ENCODE data around the gene RPLP2.

The RPLP2 gene

DNA sequence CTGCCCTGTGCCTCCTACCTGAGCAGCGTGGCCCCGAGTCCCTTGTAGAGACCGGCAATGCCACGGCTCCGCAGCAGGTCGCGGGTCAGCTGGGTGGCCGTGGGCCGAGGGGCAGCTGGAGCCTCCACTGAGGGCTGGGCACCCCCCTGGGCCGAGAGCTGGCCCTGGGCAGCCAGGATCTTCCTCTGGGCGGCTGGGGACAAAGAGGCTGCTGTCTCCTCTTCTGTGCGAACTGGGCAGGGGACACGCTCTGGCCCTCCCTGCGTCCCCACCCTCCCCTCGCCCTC, 17.3 kb upstream of the RPLP2 start:
- DNase-seq: no peak

DNA sequence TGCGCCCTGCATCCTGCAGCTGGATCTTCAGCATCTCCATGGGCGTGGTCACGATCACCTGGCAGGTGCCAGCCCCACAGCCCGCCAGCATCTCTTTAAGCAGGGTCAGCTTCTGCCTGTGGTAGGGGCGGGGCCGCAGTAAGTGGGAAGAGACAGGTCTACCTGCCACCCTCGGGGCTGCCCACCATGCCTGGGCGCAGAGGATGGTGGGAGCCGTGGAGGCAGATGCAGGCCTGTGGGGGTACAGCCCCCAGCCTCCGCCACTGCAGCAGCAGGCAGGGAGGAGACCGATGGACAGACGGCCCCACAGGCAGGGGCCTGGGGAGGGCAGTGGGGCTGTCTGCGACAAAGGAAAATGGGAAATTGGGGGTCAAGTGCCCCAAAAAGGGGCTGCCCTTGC, 16.9 kb upstream of the RPLP2 start:
- DNase-seq: no peak

DNA sequence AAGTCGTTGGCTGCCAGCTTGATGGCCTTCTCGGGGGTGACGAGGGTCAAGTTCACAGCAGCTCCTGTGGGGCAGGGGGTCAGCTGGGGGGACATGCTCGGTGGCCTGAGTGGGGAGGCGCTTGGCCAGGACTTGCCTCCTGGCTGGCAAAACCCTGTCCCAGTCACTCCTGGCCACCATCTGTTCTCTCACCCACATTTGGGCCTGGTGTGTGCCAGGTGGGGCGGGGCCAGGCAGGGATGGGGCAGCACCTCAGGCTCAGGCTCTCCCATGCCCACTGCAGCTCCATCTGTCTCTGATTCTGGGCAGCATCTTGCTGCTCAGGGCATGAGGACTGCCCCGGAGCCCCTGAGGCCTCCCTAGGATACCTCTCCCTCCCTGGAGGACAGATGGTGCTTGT, 16.2 kb upstream of the RPLP2 start:
- peak; percentile 37 for DNase-seq

DNA sequence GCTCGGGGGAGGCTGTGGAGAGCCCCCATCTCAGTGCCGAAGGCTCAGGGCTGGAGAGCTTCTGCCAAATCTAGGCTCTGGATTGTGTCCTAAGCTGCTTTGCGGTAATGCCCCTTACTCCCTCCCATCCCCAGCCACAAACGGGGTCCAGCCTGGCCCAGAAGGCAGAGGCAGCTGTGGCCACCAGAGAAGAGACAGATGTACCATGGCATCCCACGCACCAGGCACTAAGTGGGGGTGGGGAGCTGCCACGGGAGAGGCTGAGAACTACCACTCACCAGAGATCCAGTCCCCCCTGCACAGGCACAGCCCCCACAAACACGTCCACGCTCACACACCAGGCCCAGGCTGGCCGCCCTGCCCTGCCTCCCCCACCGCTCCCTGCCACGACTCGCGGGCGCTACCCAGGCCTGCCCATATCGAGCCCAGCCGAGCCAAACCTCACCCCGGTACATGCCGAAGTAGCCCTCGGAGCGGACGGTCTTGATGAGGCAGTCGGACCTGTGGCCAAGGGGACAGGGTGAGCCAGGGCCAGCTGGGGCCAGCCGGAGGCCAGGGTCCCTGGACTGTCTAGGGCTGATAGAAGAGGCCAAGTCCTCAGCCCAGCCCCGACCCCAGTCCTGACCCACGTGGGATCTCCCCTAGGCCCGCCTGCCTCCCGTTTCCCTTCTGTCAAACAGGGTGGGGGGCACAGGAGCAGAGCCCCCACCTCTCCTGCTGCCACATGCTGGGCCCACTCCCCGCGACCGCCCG, 15.6 kb upstream of the RPLP2 start:
- no peak for DNase-seq

DNA sequence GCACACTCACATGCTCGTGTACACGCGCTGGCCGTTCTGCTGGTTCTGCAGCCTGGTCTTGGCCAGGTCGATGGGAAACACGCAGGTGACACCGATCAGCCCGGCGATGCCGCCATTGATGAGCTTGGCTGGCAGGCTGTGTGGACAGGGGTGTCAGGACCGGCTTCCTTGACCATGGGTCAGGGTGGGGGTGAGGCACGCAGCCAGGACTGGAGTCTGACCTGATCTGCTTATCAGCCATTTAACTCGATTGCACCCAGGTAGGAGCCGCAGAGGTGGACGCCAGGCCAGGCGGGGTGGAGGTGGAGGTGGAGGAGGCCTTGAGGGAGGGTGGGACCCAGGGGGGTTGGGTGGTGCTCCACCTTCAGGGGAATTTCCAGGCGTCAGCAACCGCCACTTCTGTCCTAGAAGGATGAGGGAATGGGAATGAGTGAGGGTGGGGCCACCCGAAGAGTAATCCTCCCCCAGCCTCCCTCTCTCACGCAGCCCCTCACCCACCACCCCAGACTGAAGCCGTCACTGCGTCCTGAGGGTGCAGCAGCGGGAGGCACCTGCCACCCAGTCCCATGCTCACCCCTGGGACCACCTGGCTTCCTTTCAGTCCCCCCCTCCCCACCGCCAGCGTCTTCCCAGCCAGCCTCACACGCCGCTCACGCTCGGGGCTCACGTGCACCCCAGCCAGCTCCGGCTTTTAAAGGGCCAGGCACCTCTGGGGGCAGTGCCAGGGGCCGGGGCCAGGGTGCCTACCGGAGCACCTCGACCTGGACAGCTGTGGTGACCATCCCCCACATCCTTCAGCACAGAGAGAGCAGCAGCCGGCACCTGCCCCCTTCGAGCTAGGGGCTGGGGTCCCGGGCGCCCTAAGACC, 14.8 kb upstream of the RPLP2 start:
- DNase-seq: peak; percentile 44

DNA sequence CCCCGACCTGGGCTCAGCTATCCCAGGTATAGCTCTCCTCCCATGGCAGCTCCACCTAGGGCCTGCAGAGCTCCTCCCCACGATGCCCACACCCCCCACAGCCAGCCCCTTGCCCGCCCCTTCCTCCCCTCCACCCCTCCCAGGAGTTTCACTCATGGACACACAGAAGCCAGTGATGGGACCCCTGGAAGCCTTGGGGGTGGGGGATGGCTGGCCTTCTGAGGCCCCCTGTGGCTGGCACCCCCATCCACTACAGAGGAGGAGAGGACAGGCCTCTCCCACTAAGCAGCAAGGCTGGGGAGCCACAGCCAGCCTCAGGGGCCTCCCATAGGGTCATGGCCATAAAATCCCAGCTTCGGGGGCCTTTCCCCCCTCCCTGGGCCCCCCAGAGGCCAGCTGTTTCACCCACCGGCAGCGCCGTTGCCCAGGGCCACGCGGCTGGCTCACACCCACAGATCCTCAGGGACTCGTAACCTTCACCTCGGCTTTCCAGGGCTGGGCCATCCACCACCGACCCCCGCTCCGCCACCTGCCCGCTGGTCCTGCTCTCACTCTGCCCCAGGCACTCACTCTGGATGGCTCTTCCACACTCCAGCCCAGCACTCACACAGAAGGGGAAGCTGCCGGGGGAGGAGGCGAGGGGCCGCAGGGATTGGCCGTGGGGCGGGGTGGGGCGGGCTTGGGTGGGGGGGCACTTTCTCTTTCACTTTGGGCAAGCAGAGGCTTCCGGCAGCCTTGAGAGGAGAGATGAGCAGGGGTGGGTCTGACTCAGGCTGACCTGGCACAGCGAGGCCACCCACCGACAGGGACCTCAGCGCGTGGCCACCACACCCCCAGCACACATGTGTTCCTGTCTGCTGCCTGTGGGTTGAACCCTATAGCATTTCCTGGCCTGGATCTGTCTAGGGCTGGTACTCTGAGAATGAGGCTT, 13.9 kb upstream of the RPLP2 start:
- peak; percentile 93 for DNase-seq

DNA sequence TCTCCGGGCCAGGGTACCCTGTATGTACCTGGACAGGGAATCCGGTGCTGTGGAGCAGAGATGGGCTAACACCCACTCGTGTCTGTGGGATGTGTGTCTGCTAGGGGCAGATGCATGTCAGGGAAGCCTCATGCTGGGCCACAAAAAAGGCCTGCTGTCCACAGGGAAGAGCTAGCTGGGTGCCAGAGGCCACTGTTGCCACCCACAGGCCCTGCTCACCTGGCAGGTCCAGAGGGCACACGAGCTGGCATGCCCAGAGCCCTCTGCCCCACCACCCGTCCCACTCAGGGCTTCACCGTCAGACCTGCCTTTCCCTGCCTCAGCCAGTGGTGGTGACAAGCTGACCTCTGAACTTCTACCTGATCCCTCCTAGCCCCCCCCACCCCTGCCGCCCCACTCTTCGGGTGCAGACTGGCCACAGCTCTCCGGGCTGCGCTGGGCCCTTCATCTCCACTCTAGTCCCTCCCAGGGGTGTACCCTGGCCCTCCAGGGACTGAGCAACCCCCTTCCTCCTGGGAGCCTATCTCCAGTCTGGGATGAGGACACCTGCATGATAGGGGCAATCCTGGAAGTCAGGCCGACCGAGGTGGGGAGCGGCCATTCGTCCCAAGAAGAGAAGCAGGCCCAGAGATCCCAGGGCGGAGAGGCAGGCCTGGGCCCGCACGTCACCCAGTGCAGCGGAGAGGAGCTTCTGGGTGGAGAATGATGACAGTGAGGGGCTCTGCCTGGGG, 13.0 kb upstream of the RPLP2 start:
- DNase-seq: no peak

DNA sequence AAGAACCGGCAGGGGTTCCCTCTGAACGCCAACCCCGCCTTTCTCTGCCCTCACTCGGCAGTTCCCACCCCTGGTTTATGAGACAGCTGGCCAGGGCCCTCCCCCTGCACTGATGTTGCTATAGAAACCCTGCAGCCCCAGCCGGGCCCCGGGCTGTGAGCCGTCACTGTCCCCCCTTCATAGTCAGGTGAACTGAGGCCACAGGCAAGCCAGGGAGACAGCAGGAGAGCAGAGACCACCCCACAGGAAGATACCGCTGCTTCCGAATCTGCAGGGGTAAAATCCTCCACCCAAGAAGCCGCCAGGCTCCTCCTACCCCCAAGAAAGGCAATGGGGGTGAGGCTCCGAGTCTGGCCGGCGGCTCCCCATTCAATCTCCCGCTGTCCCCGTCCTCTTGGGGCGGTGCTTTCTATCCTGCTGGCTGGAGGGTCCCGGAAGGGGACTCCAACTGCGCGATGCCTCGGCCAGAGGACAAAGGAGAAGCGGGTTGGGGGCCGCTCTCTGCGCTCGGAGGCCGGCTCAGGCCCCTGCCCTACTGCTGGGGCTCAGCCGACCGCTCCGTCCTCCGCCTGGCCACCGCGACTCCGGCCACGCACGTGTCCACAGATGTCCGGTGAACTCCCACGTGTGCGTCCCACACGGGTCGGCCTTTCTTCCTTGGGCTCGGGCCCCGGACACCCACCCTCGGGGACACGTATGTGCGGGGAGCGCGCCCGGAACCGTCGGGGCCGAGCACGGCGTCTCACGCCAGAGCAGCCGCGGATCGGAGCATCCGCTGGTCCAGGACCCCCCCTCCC, 12.3 kb upstream of the RPLP2 start:
- DNase-seq: peak; percentile 93

DNA sequence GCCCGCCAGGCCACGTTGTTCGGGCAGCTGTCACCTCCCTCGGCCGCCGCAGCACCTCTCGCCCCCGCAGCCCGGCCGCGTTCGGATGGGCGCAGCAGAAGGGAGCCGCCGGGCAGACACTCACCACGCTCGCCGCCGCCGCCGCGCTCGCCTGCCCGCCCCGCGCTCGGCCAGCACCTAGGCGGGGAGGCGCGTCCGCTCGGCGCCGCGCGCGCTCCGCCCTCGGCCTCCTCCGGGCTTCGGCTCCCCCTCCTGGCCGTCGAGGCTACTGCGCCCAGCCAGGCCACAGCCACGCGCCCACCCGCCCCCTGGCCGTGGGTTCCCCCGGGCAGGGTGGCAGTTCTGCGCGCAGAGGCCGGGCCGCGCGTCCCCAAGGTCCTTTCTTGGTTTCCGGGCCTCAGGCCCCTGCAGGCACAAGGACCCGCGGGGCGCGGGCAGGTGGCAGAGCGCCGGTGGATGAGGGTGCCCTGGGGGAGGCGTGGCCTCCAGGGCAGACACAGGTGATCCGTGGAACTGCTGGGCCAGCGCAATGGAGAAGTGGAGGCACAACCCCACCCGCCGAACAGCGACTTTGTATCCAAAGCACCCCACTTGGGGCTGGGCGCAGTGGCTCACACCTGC, 11.6 kb upstream of the RPLP2 start, which contains the start of gene SLC25A22:
Gene SLC25A22 (minus strand): TSS at position 189 of the 621 bp plus-strand sequence. CDS start 3,275 bp downstream, outside the sequence.
- peak; percentile 87 for DNase-seq

DNA sequence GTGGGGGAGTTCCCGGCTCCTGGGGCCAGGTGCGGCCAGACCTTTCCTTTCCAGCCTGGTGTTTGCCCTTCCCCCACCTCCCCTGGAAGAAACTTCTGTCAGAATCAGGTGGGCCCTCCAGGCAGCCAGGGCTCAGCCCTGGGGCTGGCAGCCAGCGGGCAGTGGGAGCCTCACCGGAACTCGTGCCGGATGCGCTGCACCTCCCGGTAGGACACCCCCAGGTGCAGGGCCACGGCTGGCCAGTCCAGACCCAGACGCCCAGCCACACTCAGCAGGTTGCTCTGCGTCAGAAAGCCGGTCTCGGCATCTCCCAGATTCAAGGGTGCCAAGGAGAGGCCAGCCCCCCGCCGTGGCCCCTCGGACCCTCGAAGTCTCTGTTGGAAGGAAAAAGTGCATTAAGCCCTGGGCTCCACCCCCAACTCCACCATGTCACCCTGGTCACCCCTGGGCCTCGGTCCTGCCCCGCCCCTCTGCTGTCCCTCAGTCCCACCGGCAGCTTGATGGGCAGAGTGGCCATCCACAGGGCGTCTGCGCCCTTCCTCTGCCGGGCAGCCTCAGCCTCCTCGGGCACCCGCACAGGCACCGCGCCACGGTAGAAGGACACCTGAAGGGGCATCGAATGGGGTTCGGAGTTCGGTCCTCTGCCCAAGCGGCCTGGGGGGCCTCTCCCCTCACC, 10.0 kb upstream of the RPLP2 start:
- DNase-seq: no peak

DNA sequence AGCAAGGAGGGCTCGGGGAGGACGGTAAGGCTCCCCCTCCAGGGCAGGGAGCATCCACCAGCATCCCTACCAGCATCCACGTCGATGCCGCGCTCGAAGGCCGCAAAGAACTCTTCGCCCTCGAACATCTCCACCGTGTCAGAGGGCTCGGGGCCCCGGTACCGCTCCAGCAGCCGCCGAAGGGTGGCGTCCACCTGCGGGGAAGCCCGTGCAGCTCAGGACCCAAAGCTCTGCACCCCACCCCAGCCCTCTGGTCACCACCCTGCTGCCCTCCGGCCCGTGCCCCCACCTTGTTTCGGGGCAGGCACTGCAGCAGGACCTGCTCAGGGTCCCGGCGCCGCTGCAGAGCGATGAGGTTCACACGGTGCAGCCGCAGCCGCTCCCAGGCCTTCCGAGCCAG, 9.3 kb upstream of the RPLP2 start:
- DNase-seq: no peak

DNA sequence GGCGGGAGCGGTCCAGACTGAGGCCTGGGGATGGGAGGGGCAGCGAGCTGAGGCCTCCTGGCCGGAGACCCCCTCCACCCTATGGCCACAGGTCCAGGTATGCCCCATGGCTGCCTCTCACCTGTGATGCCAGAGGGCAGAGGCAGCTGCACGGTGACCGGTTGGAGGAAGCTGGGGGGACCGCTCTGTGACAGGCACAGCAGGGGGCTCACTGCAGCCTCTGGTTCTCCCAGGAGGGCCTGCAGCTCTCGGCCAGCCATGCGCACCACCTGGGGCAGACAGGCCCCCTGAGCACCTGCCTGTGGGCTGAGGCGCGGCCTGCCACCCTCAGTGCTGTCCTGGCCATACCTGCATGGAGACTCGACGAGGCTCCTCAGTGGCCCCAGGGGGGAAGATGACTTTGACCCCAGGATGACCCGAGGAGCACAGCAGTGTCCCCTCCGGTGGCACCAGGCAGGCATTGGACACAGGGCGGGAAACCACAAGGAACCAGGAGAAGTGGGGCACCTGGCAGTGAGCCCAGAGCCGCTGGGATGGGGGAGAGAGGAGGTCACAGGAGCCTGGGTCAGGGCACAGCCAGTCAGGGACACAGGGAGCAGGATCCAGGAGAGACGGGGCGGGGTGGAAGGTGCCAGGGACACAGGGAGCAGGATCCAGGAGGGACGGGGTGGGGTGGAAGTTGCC, 8.5 kb upstream of the RPLP2 start:
- DNase-seq: no peak

DNA sequence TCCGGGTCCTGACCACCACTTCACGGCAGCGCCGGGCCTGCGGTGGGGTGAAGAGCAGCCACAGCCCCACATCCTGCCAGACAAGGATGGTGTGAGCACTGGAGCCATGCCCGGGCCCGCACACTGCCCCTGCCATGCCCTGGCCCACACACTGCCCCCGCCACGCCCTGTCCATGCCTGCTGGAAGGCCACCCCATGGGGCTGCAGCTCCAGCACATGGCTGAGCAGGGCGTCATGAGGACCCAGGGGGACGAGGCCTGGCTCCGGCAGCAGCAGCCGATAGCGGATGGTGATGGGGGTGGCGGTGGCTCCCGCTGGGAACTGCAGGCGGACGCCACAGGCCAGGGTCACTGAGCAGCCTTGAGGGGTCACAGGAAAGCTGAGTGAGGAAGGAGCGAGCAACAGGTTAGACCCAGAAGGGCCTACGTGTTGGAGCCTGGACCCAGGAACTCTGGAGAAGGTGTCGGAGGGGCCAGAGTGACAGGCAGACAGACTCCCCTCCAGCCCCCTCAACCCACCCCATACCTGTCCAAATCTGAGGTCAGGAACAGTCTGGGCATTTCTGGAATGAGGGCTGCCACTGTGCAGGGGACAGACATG, 7.6 kb upstream of the RPLP2 start:
- no peak for DNase-seq

DNA sequence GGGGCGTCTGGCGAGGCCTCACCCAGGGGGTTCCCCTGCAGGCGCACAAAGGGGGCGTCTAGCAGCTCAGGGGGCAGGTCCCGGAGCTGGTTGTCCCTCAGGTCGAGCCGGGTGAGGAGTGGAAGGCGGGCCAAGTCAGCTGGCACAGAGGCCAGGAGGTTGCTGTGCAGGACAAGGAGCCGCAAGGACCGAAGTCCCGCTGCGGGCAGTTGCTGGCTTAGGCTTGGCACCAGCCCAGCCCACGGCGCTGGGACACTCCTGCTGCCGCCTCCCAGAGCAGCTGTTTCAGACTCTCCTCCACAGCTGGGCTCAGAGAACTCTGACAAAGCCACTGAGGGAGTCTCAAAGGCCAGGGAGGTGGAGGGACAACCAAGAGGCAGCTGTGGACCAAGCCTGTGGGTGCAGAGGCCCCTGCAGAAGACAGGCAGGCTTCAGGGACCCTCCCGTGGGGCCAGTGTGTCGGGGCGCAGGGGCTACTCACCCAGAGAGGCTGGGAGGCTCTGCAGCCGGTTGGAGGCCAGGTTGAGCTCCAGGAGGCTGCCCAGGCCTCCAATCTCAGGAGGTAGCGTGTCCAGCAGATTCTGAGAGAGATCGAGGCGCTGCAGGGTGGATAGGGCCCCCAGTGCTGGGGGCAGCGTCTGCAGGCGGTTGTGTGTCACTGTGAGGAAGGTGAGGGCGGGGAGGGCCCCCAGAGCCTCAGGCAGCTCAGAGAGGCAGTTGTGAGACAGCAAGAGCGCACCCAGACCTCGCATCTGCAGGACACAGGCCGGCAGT, 6.9 kb upstream of the RPLP2 start:
- no peak for DNase-seq

DNA sequence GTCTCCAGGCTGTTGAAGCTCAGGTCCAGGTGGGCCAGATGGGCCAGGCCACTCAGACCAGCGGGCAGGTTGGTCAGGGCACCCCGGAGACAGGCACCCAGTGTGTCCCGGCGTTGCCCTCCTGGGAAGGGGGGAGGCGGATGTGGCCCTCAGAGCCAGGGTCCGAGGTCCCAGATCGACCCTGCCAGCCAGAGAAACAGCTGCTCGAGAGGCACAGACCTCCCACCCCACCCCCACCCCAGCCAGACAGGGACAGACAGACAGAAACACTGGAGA, 6.4 kb upstream of the RPLP2 start:
- DNase-seq: no peak

DNA sequence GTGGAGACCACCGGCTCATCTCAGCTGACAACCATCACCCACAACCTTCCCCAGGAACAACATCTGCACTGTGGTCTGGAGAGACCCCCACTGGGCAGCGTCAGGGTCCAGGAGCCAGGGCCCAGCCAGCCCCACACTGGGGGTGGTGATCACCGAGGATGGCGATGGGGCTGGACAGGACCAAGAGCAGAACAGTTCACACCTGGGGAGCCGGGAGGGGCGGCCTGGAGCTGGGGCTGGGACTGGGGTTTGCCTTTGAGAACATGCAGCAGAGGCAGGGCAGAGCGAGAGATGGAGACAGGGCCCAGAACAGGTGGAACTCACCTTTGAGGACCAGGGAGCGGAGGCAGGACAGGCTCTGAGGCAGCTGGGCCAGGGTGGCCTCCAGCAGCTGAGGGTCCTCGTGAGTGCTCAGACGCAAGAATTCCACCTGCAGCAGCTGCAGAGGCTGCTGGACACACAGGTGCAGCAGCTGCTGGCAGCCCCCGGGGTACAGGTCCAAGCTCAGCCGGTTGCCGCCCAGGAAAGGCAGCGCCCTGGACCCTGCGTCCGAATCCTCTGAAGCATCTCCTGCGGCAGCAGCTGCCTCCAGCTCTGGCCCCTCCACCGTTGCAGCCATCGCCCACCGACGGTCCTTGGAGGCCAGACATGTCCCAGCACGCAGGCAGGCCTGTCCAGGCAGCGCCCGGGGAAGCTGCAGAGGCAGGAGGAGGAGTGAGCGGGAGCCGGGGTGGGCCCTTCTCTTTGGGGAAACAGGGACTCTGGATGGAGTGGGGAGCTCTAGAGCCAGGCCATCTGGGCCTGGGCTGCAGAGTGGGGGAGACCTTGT, 5.8 kb upstream of the RPLP2 start:
- DNase-seq: no peak

DNA sequence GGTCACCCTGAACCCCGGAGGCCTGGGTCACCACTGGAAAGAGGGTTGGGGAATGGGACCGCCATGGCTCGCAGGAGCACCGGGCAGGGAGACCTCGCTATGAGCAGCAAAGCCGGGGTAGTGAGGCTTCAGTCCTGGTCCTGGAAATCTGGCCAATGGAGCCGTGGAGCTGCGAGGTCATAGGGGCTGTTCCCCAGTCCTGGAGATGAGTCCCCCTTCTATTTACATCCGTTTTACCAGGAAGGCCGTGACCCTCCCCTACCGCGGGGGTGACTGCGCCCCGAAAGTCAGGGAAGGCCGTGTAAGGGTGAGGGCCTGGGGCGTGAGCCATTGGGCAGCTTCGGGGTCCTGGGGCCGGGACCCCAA, 5.2 kb upstream of the RPLP2 start:
- no peak for DNase-seq

Measured in femur (tissue), 1 donor.